DMS79 (cell line): ENCODE results near the gene KDM6A.
"Not testable (repeated sequence)": the region's sequence is repeated elsewhere in the genome, so short reads cannot be mapped to it uniquely, and the experiment has no call there.

ENCODE experiments used
- DNase-seq: peaks from one replicate; lab custom pipeline; 2025; lab: John Stamatoyannopoulos, UW

KDM6A gene

DNA sequence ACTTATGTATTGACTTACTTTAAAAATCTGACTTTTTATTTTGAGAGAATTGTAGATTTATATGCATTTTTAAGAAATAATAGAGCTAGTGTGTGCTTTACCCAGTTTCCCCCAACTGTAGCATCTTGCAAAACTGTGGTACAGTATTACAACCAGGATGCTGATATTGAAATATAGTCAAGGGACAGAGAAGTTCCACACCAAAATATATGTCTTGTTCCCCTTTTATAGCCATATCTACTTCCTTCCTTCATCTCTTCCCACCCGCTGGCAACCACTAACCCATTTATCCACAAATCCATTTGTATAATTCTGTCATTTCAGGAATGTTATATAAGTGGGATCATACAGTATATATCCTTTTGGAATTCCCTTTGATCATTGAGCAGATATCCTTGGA is 16.8 kb downstream of the KDM6A start:
- no peak for DNase-seq

DNA sequence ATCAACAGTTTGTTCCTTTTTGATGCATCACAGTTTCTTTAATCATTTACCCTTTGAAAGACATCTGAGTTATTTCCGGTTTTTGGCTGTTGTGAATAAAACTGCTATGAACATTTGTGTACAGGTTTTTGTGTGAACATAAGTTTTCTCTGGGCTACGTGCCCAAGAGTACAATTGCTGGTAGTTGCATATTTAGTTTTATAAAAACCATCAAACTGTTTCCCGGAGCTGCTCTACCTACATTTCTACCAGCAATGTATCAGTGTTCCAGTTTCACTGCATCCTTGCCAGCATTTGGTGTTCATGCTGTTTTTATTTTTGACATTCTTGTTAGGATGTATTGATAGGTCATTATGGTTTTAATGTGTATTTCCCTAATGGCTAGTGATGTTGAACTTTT is 17.3 kb downstream of the KDM6A start:
- no peak for DNase-seq

GRCh38 chrX:44890687-44891086 is 17.7 kb downstream of the KDM6A start:
- not testable (repeated sequence) for DNase-seq

DNA sequence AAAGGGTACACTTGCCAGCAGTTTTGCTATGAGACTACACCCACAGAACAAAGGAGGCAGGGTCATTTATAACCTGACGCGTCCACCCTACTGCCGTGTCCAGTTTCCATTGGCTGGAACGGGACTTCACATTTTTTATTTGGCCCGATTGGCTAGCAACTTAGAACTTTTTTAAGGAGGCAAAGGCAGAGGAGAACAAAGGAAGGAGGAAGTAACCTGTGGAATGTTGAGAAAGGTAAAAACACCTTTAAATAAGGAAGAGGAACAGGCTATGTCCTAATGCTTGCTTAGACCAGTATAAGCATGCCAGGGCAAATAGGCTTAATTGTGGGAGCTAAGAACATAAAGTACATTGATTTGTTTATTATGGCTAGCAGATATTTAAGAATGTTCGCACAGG is 18.7 kb downstream of the KDM6A start:
- DNase-seq = no peak

DNA sequence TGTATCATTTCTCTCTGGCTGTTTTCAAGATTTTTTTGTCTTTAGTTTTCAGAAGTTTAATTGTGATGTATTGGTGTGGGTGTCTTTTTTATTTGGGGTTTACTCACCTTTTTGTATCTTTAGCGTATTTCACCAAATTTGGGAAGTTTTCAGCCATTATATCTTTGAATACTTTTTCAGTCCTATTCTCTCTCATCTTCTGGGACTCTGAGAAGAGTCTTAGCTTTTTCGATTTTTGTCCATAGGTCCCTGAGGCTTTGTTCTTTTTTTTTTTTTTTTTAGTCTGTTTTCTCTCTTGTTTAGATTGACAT is 23.8 kb downstream of the KDM6A start:
- no peak for DNase-seq

DNA sequence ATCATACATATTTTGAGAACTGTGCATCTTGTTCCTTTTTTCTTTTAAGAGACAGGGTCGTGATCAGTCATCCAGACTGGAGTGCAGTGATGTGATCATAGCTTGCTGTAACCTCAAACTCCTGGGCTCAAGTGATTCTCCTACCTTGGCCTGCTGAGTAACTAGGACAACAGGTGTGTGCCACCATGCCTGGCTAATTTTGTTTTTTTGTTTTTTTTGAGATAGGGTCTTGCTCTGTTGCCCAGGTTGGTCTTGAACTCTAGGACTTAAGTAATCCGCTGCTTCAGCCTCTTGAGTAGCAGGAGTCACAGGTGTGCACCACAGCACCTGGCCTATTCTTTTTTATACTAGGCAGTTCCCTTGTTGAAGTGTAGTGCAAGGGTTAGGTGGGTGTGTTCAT is 24.6 kb downstream of the KDM6A start:
- no peak for DNase-seq

- DNase-seq = no peak
Observed at GRCh38 chrX:44898411-44899221, 25.6 kb downstream of the KDM6A start.

GRCh38 chrX:44899946-44900345 is 27.0 kb downstream of the KDM6A start:
- DNase-seq = no peak

DNA sequence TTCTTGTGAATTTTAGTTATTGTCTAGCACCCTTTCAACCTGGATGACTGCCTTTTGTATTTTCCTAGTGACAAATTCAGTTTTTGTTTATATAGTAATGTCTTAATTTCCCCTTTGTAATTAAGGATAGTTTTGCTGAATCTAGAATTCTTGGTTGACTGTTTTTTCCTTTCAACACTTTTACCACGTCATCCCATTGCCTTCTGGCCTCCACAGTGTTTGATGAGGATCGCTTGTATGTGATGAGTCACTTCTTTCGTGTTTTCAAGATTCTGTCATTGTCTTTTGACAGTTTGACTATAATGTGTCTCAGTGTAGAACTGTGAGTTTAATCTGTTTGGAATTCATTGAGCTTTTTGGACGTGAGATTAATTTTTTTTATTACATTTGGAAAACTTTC is 30.1 kb downstream of the KDM6A start:
- DNase-seq = no peak

GRCh38 chrX:44903830-44904530 is 31.0 kb downstream of the KDM6A start:
- no peak for DNase-seq

DNA sequence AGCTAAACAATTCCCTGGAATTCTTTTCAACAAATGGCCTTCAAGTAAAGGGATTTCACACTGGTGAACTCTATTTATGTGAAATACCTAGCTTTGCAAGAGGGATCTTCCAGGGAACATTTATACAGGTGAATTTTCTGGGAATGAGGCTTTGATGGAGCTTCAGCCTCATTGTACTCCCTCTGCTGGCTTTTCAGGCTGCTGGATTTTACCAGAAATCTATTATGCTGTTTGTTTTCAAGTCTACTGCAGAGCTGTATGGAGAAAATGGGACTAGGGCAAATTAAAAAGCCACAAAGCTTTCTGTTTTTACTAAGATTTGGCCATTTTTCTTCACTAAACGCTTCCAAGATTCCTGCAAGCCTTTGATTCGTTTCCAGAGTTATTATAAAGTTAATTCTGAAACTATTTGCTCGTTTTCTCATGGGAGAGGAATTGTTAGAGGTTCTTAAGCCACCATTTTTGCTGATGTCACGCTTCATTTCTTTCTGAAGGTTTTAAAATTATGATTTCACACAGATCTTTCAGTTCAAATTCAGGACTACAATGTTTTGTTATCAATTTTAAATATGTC is 31.6 kb downstream of the KDM6A start:
- no peak for DNase-seq

DNA sequence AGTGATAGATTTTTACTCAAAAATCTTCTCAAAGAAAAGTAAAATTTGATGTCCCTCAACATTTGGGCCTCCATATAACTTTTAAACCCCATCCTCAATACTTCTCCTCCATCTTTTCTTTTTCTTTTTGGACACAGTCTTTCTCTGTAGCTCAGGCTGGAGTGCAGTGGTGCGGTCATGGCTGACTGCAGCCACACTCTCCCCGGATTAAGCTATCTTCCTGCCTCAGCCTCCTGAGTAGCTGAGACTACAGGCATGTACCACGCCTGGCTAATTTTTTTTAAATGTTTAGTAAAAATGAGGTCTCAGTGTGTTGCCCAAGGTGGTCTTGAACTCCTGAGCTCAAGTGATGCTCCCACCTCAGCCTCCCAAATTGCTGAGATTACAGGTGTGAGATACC is 33.1 kb downstream of the KDM6A start:
- DNase-seq = no peak

GRCh38 chrX:44906542-44906941 is 33.6 kb downstream of the KDM6A start:
- DNase-seq = no peak

- no peak for DNase-seq
Observed at GRCh38 chrX:44908153-44908552, 35.2 kb downstream of the KDM6A start.

- no peak for DNase-seq
Observed at GRCh38 chrX:44908827-44909226, 35.8 kb downstream of the KDM6A start.

GRCh38 chrX:44910508-44910907 is 37.5 kb downstream of the KDM6A start:
- DNase-seq = not testable (repeated sequence)

GRCh38 chrX:44911074-44911600 is 38.1 kb downstream of the KDM6A start:
- DNase-seq = not testable (repeated sequence)

DNA sequence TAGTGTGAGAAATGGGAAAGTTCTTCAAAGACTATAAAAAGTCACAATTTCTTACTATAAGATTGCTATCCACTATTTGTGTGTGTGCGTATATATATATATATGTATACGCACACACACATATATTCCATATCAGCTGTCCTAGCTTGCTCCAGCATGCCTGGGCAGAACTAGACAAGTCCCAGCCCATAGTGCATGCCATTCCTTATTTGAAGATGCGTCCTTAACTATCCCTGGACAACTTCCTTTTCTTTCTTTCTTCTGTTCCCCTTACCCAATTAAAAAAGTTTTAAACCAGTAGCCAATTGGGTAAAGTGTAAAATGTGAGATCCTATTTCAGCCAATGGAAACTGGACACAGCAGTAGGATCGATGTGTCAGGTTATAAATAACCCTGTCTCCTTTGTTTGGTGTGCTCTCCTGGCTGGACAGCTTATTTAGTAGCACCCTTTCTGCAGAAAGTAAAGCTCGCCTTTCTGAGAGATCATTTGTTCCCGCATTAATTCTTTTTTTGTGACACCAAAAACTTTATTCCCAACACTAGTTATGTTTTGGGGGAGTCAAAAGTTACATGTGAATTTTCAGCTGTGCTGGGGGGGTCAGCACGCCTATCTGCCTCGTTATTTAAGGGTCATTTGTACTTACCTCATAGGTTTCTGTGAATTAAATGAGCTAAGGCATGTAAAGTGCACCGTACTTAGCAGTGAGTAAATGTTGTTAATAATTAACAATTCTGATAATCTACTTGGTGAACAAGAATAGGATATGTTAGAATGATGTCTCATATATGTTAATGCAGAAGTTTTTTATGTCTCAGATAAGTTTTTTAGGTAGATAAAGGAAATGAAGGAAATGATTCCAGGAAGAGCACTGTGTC is 40.9 kb downstream of the KDM6A start:
- no peak for DNase-seq

- DNase-seq = no peak
Observed at GRCh38 chrX:44914532-44915198, 41.7 kb downstream of the KDM6A start.

- no peak for DNase-seq
Observed at GRCh38 chrX:44915361-44915868, 42.4 kb downstream of the KDM6A start.

DNA sequence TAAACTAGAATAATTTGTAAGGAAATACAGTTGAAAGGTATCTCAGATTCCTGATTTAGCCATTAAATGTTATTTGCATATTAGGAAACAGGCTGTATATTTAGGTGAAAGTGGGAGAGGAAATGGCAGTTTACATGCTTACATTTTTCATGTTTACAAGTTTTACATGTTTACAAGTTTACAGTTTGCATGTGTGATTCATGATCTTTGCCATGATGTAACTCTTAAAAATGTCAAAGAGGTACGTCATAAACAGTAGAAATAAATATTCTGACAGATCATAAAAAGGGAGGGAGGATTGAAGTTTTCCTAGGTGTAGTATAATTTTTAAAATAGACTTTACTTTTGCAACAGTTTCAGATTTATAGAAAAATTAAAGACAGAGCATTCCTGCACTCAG is 45.7 kb downstream of the KDM6A start:
- no peak for DNase-seq
